Sigmoid colon (tissue), 4 donors: ENCODE data around the gene PDE4D.

Source experiments
- CTCF ChIP-seq, 4 experiments: fragments of 450-650 bp in 3 of 4; fragments of 200-600 bp in 1 of 4; IDR thresholded peaks; one replicate each; pipeline ENCODE4 v1.5.1; 2016 to 2019; ENCODE audit warnings: antibody characterized with exemption in 4 of 4, mild to moderate bottlenecking in 3 of 4, moderate library complexity in 2 of 4
- EP300 ChIP-seq, 4 donors: sonication (generic); formaldehyde crosslinking; IDR thresholded peaks; one replicate each; pipeline ENCODE4 v1.6.1; 2017; ENCODE audit warnings: antibody characterized with exemption in 4 of 4
- POLR2A ChIP-seq, 2 donors: fragments of 450-650 bp; IDR thresholded peaks; one replicate each; pipeline ENCODE4 v1.6.1; 2016; ENCODE audit warnings: antibody characterized with exemption in 2 of 2, mild to moderate bottlenecking in 2 of 2, moderate library complexity in 2 of 2

DNA sequence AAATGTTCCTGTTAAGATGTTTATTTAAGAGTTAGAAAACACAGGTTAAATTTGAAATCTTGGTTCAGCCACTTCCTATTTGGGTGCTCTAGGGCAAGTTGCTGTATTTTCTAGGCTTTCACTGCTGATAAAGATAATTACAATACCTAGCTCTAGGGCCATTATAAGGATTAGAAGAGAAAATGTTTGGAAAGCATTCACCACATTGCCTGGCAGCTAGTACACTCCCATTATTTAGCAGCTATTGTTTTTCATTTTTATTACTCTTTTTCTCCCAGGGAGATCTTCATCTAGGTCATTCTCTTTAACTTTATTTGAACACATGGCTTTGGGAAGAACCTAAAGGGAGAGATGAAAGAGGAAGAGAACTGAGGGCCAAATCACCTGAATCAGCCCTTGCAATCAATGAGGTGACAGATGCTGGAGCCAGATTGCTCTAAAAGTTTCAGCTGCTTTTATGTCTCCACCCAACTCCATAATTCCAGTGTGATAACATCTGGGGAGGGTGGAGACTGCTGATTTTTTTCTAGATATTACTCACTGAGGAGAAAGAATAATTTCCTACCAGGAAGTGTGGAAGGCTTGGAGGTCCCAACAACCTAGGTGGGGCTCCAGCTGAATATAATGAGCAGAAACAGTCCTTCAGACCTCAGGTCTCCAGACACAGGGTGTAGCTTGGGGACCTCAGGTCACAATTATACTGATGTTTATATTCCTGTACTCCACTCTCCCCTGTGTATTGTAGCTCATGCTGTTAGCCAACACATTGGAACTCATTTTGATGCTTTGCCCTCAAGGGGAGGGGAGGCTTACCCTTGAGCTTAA, 670.6 kb downstream of the PDE4D start:
- no peak for TF ChIP-seq CTCF (IDR thresholded peaks at IDR 0.05)
- no peak for TF ChIP-seq EP300 (IDR thresholded peaks at IDR 0.05)
- no peak for TF ChIP-seq POLR2A (IDR thresholded peaks at IDR 0.05)
